Measurements from ENCODE around the gene INMT. TPM values are rescaled to one million over a fixed set of nuclear protein-coding genes. Genes with fewer than 3 reads are reported as not detected.

INMT gene
- total RNA-seq, 1 experiment from 2014 or later: not detected

DNA sequence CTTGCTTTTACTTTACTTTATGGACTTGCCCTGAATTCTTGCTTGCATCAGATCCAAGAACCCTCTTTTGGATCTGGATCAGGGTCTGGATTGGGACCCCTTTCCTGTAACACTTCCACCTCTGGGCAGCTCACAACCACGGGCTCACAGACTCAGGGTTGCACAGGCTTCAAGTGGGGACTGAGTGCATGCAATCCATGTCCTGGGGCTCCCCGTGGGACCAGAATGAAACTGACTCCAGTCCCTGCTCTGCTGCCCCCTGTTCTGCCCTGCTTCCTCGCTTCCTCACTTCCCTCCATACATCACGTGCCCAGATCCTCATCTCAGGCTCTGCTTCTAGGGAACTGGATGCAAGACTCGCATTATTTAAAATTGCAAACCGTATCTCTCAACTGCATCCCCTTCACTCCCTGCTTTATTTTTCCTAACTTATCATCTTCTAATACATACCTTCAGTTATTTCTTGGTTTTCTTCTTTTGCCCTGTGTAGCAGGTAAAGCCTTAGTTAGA is 23.3 kb upstream of the INMT start:
- no peak for DNase-seq (ENCODE audit: low spot score)

DNA sequence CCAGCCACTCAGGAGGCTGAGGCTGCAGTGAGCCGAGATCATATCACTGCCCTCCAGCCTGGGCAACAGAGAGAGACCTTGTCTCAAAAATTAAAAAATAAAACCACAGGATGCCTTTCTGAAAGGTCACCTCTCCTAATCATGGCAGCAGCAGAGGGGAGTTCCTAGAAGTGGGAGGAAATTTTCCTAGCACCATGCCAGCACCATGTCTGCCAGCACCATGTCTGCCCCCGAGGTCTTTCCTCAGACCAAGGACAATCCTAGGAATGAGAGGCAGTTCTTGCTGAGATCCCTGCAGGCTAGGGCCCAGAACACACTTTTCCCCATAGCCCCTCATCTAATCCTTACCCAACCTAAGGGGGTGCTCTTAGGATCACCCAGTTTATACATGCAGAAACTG is 22.3 kb upstream of the INMT start:
- no peak for DNase-seq (ENCODE audit: low spot score)

DNA sequence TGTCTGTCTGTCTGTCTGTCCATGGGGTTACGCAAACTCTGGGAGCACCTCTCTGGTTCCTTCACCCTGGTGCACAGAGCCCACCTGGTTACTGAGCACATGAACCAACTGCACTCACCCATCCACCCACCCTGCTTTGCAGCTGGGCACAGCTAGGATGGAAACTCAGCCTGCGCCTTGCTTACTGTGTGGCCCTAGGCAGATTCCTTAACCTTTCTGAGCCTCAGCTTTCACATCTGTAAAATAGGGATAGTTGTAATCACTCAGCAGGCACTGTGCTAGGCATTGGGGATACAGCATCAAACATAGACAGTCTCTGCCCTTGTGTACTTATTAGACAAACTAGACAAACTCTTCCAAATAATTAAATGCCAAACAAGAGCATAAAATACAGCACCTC is 21.8 kb upstream of the INMT start:
- DNase-seq (ENCODE audit: low spot score): no peak

DNA sequence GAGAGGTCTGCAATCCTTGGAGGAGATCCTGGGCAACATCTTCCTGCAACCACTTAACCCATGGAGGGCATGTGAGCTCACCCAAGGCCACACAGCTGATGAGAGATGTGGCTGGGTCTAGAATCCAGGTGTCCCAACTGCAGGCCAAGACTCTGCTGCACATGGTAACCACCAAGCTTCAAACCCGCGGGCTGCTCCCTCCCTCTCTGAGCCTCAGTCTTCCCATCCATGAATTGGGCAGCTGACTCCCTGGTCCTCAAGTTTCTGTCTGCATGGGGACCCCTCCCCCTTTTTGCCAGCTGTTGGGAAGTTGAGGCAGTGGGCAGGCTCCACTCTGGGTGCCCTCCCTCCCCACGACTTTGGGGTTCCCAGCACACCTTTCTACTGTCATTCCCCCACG is 20.9 kb upstream of the INMT start:
- no peak for DNase-seq (ENCODE audit: low spot score)

DNA sequence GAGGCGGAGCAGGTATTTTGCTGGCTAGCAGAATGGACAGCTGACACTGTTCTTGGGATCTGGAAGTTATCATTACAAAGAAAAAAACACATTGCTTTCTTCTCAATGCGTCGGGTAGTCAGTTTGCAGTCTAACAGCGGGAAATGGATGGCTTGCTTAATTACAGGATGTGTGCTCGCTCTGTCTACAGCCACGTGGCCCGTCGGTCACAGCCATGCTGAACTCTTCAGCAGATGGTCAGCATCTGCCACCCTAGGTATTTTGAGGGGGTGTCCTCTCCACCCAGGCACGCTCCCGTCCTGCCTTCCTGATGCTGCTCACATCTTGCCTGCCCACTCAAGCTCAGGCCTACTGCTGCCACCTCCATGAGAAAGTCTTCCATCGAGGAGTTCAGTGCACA is 20.4 kb upstream of the INMT start:
- no peak for DNase-seq (ENCODE audit: low spot score)

DNA sequence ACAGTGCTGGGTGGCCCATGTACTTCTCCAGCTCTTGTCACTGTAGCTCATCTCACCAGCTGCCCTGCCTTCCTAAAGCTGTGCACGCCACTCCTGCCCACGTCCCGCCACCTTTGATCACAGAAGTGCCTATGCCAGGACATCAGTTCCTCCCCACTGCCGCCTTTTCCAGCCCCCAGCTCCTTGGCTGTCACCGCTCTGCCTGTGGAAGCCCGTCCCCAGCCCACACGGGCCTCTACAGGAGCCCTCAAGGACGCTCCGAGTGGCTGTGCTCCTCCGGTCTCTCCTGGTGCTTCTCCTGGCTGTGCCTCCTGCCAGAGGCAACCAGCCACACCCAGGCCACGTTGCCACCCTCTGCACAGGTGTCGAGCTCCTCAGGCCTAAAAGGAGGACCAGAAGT is 19.3 kb upstream of the INMT start:
- no peak for DNase-seq (ENCODE audit: low spot score)

DNA sequence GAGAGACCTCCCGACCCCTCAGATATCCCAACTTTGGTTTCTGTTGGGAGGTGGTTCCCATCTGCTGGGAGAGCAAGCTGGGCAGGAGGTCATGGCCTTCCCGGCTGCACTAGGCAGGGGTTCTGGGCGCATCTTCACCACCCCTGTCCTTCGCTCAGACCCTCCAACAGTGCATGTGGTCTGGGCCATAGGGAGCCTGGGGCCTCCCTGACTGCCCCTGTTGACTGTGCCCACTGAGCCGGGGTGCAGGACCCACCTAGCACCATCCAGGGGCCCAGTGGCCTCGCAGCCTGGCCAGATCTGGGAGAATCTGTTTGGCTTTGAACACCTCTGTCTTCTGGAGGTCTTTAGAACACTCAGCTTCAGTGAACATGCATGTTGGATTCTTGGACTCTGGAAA is 18.7 kb upstream of the INMT start:
- no peak for DNase-seq (ENCODE audit: low spot score)

DNA sequence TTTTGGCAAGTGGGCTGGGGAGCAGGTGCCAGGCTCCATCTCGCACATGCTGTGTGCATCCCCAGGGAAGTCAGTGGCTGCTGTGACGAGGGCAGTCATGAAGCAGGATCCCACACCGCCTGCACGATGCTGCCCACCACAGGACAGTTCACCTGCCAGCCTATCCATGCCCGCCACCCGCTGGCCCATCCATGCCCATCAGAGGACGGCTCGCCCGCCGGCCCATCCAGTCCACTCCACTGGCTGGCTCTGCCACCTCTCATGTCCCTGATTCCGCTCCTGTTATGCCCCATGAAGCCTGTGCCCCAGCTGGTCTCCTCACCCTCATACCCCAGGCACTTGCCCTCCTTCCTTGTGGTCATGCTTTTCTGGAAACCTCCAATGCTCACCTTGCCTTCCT is 18.2 kb upstream of the INMT start:
- no peak for DNase-seq (ENCODE audit: low spot score)

DNA sequence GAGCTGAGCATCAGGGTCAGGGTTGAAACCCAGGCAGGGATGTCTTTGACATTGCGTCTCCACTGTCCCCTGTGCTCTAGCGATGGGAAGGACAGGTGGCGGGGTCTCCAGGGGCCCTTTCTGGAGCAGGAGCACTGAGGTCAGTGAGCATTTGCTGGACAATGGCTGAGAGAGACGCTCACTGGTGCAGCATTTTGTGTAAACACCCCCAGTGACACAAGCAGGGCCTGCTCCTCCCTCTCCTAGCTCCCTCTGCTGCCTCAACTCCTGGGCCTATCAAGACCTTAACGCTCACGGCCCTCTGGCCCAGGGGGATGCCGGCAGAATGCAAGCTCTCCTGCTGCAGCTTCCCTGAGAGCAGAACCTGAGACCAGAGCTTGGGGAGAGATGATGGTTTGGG is 17.4 kb upstream of the INMT start:
- DNase-seq (ENCODE audit: low spot score): no peak

DNA sequence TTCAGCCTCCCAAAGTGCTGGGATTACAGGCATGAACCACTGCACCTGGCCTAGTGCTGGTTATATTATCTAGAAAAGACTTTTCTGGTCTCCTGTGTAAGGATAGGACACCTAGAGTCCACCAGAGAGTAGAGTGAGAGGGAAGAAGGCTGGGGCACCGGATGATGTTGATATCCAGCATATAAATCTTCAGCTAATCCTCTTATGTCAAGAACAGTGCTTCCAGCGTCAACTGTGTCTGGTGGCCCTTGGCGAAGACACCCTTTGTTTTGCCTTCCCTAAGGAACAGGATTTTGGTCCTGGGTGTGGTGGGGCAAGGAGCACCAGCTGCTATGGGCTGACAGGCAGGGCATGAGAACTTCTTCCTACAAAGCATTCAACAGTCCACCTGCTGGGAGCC is 16.3 kb upstream of the INMT start:
- DNase-seq (ENCODE audit: low spot score): no peak

DNA sequence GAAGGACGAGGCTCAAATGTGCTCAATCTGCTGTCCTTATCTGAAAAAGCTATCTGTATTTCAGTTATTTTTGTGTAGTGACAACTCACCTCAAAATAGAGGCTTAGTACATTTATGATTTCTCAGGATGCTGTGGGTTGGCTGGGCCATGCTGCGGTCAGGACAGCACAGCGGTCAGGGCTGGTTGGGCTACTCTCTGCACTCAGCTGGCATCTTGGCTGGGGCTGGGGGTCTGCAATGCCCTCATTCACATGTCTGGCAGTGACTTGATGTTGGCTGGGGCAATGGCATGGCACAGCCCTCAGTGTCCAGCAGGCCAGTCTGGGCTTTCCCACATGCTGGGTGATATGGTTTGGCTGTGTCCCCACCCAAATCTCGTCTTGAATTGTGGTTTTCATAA is 15.6 kb upstream of the INMT start:
- no peak for DNase-seq (ENCODE audit: low spot score)

DNA sequence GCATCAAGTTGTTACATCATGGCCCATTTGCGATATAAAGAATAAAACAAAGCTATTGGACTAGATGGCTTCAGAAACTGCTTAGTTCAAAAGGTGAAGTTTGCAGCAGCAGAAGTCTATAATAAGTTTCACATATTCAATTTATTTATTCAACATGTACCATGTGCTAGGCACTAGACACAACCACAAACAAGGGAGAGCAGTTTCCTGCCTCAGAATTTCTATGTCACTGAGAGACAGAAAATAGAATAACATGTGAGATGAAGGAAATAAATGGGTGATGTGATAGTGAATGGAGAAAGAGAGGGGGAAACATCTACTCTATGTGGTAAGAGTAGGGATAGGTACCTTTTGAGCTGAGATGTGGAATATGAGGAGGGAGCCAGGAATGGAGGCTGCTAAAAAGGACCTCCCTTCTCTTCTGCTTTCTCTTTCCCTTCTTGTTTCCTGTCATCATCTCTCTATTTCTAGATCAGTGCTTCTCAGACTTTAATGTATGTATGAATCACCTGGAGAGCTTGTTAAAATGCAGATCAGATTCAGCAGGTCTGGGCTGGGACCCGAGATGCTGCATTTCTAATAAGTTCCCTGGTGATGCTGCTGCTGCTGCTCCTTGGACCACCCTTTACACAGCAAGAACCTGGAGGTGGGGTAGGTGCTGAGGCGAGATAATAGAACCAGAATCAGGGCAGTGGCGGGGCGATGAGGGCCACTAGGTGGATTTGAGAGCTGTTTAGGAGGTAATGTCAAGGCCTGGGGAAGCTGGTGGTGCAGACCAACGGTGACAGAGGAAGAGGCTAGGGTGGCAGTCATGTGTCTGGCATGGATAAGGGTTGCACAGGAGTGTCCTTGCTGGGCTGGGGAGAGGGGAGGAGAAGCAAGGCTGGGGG is 13.7 kb upstream of the INMT start:
- no peak for DNase-seq (ENCODE audit: low spot score)

DNA sequence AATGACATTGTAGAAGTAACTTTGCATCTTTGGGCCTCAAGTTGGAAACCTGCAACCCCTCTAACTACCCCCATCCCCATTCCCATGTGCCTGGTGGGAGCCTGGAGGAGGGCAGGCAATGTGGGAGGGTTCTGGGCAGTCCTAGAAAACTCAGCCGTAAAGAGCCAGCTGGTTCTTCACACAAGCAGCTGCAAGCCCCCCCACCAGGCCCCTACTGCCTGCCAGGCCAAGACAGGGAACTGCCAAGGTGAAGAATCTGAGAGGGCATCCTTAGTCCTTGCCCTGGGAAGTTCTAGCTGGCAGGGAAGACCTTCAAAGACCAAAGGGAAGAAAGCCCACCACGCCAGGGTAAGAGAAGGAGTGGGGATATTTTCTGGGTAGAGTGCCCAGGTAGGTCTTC is 12.2 kb upstream of the INMT start:
- no peak for DNase-seq (ENCODE audit: low spot score)

DNA sequence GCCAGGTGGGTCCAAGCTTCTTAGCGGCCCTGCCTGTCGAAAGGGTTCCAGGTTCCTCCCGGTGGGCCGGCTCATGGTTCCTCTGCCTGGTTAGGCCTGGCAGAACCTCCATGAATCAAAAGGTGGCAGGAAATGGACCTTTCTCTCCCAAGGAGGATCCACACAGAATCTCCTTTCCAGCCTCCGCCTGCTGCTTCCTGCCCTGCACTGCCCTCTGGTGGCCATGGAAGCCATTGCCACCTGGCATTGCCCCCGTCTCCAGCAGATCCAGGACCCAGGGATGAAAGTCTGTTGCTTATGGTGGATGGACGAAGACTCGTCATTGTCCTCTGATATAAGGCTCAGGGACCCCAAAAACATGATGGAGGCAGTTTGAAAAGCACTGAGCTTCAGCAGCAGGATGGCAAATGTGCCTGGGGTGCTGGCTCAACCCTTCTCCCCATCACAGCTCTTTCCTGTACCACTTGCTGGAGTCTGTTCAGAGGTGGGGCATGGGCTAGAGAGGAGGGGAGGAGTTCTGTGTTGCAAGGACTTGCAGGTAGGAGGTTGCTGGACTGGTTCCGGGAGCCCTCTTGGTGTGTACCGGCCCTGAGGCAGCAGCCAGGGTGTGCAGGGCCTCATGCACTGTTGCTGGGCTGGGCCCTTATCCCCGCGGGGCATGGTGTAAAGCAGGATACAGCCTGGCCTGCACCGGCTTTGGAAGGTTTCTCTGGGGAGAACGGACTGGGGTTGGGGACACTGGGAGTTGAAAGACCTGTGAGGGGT is 11.3 kb upstream of the INMT start:
- peak; percentile 71 for DNase-seq (ENCODE audit: low spot score)

DNA sequence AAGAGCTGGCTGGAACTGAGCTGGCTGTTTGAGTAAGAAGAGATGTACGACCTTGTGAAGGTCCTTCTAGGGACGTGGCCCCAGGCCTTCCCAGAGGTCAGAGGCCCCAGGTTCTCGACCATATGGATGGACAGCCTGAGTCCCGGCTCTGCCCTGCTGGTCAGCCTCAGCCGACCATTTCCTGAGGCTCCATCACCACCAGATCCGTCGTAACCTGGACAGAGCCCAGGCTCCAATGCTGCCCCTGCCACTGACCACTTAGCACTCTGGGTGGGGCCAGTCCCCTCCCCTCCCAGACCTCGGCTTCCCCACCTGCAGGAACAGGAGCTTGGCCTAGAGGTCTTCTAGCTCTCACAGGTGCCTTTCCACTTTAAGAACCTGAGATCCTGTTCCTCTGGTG is 10.6 kb upstream of the INMT start:
- DNase-seq (ENCODE audit: low spot score): no peak

DNA sequence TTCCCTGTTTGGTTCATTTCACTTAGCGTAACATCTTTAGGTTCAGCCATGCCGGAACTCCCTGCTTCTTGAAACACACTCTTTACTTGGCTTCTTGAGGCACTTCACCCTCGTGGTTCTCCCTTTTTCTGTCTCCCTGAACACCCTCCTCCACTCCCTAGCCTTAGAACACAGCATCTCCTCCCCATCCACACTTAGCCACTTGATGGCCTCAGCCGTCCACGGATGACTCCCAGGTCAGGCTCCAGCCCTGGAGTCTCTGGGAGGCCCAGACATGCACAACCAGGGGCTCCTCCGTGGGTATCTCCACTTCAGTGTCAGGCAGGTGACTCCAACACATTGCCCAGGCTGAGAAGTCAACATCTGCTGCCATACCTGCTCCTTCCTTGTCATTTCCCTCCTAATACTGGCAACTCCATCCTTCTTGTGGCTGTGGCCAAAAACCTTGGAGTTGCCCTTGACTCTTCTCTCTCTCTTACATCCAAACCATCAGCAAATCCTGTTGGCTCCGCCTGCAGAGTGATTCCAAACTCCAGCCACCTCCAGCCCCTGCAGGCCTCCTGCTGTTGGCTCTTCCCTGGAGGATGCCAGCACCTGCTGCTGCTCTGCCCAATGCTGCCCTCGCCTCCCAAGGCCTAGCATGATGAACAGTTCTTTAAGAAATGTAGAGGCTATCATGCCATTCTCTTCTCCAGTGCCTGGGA is 8.4 kb upstream of the INMT start:
- DNase-seq (ENCODE audit: low spot score): no peak

DNA sequence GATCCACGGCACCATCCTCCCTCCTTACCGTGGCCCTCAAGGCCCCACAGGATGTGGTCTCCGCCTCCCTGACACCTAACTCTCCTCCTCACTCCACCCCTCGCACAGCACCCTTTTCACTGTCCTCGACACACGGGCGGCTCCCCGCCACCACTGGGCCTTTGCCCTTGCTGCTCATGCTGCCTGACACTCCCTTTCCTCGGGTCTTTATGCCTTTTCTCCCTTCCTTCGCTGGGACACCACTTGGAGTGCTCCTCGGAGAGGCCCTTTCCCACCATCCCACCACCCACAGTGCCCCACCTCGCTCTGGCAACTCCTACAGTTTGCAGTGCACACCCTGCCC is 7.9 kb upstream of the INMT start:
- no peak for DNase-seq (ENCODE audit: low spot score)

DNA sequence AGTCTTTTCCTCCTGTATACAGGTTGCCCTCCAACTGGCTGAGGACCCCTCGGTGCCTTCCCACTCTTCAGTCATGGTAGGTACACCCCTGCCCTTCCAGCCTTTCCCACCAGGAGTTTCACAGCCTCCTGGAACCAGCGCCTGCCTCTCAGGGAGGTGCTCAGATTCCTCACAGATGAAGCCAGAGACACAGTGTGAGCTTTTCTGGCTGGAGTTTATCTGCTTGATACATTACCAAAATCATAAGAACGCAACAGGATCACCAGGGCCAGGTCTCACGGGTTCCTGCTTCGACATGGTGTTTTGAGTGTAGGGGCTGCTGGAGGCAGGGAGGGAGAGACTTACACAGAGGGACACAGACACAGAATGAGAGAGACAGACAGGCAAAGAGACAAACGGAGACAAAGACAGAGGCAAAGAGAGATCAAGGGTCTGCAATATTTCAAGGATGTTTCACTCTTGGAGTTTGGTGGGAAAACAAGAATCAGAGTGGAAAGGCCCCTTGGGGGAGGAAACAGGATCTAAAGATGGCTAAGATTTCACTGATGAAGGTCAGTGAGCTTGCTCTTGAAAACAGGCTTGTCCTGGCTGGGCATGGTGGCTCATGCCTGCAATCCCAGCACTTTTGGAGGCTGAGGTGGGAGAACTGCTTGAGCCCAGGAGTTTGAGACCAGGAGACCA is 6.5 kb upstream of the INMT start:
- DNase-seq (ENCODE audit: low spot score): no peak

DNA sequence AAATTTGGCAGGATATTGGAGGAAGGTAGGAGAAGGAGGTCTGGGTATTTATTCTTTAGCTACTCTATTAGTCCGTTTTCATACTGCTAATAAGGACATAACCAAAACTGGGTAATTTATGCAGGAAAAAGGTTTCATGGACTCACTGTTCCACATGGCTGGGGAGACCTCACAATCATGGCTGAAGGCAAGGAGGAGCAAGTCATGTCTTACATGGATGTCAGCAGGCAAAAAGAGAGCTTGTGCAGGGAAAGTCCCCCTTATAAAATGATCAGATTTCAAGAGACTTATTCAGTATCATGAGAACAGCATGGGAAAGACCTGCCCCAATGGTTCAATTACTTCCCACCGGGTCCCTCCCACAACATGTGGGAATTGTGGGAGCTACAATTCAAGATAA is 1.9 kb upstream of the INMT start:
- no peak for DNase-seq (ENCODE audit: low spot score)

DNA sequence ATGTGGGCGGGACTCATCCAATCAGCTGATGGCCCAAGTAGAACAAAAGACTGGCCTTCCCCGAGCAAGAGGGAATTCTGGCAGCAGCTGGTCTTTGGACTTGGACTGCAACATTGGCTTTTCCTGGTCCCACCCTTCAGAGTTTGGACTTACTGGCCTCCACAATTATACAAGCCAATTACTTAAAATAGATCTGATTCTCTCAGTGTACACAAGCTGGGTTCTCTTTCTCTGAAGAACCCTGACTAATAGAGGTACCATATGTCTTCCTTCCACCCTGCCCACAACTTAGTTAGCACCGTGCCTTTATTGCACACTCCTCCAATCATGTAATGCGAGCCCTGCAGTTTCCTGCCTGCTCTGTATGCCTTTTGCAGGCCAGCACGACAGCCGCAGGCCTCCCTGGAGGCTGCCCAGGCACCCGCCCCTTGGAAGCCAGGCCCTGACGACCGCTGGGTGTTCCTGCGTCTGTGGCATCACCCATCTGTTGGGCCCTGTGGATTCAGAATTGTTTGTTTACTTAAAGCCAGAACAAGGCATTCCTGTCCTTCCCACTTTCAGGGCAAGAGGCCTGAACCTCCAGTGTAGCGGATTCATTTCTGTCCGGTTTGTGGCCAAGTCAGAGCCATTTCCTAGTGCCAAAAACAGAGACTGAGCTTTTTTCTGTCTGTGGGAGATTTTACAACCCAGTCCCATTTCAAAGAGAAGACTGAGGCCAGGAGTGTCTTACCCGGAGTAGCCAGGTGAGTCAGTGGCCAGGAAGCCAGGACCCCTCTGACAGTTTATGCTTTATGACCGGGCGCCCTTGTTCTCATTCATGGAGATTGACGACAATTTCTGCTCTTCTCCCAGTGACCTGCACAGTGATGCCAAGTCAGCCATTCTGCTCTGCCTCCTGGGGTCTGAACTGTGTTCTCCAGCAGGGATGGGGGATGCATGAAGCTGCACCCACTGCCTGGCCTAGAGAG is 968 bp upstream of the INMT start:
- peak; percentile 69 for DNase-seq (ENCODE audit: low spot score)

DNA sequence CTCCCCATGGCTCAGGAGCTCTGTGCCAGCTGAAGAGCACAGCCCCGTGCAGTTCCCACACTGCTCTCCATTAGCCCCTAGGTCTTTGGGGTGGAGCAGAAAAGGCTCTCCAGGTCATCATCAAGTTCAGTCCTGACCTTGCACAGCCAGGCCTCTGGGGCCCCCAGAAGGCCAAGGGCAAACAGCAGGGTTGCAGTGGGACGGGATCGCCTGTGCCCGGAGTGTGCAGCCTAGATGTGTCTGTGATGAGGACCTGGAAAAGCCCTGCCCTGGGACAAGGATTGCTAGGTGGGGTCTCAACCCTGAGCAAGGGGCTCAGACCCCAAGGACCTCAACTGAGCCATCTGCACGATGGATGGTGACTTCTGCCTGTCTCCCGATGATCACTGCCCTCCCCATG is 549 bp downstream of the INMT start:
- no peak for DNase-seq (ENCODE audit: low spot score)

Data from A172 (cell line).